Muscle layer of colon (tissue), 2 donors: ENCODE measurements around the gene TNFSF13B.

Source experiments
- H3K27ac ChIP-seq: one replicate; pipeline ENCODE4 v1.7.0; 2013; ENCODE audit warnings: low read depth, mild to moderate bottlenecking, low read length, moderate library complexity
- H3K27me3 ChIP-seq, 2 donors: one replicate each; pipeline ENCODE4 v1.7.0; 2013; ENCODE audit warnings: low read length in 2 of 2, mild to moderate bottlenecking in 2 of 2; ENCODE audit not compliant: insufficient read depth in 2 of 2, control insufficient read depth in 1 of 2
- H3K36me3 ChIP-seq: one replicate; pipeline ENCODE4 v1.7.0; 2013; ENCODE audit warnings: mild to moderate bottlenecking, low read length; ENCODE audit not compliant: insufficient read depth
- H3K4me1 ChIP-seq: one replicate; pipeline ENCODE4 v1.7.0; 2013; ENCODE audit warnings: mild to moderate bottlenecking, low read length; ENCODE audit not compliant: insufficient read depth
- H3K4me3 ChIP-seq, 2 donors: one replicate each; pipeline ENCODE4 v1.7.0; 2013; ENCODE audit warnings: low read length in 2 of 2, low read depth in 1 of 2, mild to moderate bottlenecking in 1 of 2, moderate library complexity in 1 of 2
- H3K9ac ChIP-seq: one replicate; pipeline ENCODE4 v1.7.0; 2013; ENCODE audit warnings: low read length
- H3K9me3 ChIP-seq: one replicate; pipeline ENCODE4 v1.7.0; 2013; ENCODE audit warnings: mild to moderate bottlenecking, low read length
- donor health status: abdominal sarcoma.
- donor health status: Adenocarcinoma of cecum.

TNFSF13B gene

DNA sequence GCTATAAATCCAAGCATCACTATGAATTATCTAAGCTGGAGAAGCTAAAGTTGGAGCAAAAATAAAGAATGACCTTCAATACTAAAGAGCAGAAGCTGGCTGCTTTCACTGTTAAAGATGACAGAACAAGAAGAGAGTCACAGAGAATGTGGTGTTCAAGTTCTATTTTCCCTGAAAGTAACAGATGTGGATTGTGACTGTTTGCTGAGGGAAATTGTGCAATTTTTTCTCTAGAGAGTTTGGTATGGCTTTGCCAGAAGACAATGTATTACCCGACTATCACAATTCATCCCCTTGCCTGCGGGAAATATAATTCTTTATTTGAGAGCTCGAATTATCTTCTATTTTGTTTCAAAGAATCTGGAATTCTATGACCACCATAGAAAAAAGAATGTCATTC is 83.1 kb downstream of the TNFSF13B start:
- Histone ChIP-seq H3K4me1 (peaks cover 3% of the 10 kb centered on the region), H3K9ac (no peak overlapping the region), H3K4me3 (no peak overlapping the region), H3K36me3 (no peaks in the 10 kb centered on the region), H3K9me3 (no peaks in the 10 kb centered on the region), H3K27ac (no peak overlapping the region), H3K27me3 (no peaks in the 10 kb centered on the region)

- Histone ChIP-seq H3K27me3 (no peaks in the 10 kb centered on the region), H3K36me3 (no peaks in the 10 kb centered on the region), H3K4me3 (no peak overlapping the region), H3K9me3 (no peaks in the 10 kb centered on the region), H3K9ac (no peak overlapping the region), H3K27ac (no peak overlapping the region), H3K4me1 (peaks cover 3% of the 10 kb centered on the region)
Observed at GRCh38 chr13:108357228-108357627, 87.7 kb downstream of the TNFSF13B start.
